GM18861 (cell line): ENCODE data around the gene CNTN4.

Experiments
- ATAC-seq: cut with Tn5 transposase; IDR thresholded peaks from one replicate; pipeline ENCODE4 v1.9.1; 2021; ENCODE audit not compliant: unreplicated experiment

The CNTN4 gene

DNA sequence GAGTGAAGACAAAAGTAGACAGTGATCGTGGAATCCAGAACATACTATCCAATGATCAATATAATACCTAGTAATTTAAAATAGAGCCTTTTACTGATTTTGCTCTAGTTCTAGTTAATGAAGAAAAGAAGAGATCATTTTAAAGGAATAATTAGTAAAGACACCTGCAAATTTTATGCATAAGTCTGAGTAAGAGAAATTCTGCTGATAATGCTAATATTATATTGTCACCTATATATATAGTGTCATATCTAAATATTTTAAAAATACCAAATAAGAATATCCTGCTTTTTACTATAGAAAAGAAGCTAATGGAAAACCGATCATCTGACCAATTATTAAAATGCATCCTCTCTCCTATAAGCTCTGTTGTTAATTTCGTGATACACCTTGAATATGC is 152.1 kb downstream of the CNTN4 start:
- ATAC-seq: no peak

DNA sequence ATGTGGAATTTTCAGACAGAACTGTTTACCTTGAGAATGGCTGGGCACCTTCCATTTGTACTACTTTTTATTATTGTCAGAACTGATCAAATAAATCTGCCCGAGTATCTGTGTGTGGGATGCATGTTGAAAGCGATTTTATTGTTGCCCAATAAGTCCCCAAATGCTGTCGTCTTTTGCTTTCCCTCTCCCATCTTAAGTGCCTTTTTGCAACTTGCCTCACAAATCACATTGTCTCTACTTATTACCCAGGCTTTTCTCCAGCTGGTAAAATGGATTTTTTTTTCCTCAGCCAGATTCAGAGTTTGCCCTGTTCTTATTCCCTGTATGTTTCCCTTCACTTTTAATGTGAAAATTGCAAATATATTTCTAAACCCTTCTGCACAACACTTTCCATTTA is 163.1 kb downstream of the CNTN4 start:
- no peak for ATAC-seq

DNA sequence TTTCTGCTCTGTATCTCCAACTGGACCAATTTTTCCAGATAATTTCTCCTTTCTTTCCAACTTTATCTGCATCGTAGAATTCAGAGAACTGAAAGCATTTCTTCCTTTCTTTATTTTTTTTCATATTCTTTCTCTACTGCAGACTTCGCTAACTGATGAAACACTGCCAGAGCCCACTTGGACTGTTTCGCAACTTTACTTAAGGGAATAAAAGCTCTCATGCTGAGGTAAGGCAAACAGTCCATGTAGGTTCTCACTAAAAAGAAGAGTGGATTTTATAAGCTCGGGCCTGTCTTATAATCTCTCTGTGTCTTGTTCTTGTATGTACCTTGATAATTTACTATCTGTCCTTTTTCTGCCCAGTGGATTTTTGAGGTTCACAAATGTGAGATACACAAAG is 163.5 kb downstream of the CNTN4 start:
- ATAC-seq: no peak

DNA sequence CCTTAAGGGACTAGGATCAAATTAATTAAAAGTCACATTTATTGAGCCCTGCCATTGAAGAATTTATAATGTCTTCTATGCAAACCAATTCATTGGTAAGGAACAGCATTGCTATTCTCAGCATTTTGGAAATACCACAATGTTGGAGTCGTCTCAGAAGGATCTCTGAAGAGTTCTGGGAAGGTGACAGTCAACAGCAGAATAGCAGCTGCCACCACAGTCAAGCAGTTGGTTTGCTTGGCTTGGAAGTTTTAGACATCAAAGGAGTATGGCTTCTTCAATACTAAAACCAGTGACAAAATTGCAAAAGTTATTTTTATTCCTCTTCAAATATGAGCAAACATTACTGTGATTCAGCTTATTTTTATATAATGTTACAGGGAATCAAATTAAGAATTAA is 167.9 kb downstream of the CNTN4 start:
- ATAC-seq: no peak

DNA sequence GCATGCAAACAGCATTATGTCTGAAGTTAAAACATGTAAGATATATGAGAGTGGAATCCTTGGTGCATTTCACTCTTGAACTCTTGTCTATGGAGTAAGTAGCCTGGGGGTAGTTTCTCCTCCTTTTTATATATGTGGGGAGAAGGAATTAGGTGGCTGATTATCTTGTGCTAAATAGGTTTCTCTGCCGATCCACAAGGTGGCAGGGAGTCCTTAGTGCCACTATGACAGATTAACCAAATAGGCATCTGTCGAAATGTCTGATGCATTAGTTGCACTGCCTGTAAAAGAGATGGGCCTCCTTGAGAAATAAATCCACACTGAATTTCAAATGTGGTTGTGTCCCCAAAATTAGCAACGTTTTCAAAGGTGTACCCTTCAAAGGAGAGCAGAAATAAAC is 170.1 kb downstream of the CNTN4 start:
- no peak for ATAC-seq

DNA sequence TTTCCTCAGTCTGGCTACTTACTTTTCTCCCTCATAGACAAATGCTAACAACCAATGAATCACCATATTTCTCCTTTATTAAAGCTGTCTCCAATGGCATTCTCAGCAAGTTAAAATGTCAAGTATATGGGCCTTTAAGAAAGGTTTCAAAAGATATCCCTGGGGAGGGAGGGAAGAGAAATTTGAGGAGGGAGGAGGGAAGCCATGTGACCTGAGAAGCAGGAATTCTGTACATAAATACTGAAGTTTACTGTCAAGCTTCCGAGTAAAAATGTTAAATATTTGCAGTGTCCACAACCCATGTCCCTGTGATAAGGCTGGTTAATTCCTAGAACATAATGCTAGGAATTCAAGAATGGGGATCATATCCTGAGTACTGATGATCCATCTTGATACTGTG is 175.9 kb downstream of the CNTN4 start:
- no peak for ATAC-seq

DNA sequence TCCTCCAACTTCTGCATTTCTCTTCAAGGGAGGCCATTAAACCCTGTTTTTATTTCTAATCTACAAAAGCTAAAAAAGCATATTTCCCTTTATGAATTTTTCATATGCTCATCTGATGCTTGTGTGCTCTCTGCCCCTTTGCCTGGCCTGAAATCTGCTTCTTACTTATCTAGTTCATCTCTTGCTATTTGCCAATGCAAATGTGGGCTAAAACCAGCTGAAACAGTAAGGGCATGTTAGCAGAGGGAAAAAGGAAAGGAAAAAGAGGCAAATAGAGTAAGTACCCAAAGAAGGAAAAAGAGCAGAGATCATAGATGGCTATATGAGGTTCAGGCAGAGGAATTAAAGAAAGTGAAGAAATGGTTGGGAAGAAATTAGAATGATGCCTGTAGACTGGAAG is 185.2 kb downstream of the CNTN4 start:
- no peak for ATAC-seq

DNA sequence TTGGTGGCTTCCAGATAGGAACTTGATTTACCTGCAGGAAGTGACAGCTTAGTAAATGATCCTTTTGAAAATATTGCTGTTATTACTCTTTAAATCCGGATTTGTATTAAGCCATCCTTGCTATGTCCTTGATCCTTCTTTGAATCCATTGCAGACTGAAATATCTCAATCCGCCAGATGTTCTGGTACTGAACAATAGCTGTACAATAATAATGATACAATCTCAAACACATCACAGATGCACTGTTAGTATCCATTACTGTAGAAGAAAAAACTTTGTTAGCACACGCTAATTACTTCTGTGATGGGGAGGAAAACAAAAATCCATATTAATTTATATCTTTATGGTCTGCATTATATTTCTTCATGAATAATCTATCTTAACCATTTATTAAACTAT is 202.3 kb downstream of the CNTN4 start:
- ATAC-seq: no peak

DNA sequence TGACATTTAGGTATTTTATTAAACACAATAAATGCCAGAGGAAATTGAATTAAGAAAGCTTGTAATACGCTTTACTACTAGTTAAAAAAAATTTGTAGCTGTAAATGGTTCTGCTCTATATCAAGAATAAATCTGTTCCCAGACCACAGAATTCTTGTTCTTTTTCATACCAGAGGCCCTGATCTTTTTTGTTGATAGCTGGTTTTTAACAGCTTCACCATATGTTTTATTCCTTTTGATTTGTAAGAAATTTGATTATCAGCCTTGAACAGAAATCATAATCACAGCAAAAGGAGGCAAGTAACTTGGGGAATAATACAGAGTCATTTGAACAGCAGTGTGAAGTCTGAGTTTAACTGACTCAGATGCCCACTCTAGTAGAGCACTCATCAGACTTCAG is 202.7 kb downstream of the CNTN4 start:
- no peak for ATAC-seq

DNA sequence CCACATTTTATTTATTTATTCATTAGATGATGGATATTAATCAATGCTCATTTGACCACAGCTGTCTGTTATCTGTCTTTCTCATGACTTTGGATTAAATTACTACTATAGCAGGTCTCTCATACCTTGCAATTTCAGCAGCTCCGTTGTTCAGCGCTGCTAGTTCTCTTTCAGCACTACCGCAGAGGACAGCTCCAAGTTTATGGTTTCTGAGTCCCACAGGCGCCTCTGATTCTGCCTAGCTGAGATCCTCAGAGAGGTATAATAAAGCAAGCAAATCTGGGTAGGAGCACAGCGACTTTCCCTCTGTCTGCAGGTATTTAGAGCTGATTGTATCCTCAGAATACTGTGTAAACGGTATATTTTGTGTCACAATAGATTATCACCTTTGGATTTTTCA is 204.9 kb downstream of the CNTN4 start:
- no peak for ATAC-seq

DNA sequence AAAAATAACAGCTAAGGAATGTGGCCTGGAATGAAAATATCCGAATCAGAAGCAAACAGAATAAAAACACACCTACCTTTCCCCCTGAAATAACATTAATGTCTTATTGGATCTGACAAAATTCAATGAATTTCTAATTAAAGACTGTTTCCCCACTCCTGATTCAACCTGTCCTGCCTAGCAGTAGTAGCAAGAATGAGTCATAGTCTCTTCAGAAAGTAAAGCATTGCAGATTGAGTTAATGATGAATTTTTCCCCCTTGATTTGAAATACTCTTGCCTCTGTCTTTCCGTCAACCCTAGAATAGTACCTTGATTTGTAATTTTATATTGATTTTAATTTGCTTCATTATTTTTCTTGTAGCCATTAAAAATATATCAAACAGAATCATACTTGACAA is 212.4 kb downstream of the CNTN4 start:
- ATAC-seq: no peak

DNA sequence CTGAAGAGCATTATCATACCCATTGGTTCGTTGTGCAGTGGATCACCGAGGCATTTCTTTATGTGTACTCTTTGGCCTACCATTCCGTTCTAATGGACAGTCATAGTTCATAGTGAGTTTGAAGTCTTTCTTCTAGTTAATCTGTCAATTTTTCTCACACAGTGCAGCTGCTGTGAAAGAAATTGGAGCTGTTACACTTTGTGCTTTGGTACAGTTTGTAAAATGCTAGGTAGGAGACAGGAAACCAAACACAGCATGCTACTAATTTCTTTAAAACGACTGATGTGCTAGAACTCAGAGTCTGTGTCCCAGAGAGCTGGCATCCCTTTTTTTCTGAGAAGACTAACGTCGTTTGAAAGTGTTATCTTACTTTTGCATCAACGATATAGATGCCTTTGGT is 218.9 kb downstream of the CNTN4 start:
- ATAC-seq: no peak

DNA sequence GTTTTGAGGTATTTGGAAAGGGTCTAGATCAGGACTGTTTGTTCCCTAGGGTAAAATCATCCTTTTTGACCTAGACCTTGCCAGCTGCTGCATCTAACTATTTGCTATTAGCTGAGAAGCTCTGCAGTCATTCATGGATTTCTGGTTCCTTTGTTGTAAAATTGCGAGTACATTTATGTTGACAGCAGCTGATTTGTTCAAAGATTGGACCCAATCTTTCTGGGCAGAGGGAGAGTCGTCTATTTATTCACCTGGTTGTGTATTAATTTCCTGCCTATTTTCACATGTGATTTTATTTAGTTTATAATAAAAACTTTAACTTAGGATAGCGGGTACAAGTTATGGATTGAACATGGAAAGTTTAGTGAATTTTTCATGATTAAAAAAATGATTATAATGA is 236.3 kb downstream of the CNTN4 start:
- no peak for ATAC-seq

DNA sequence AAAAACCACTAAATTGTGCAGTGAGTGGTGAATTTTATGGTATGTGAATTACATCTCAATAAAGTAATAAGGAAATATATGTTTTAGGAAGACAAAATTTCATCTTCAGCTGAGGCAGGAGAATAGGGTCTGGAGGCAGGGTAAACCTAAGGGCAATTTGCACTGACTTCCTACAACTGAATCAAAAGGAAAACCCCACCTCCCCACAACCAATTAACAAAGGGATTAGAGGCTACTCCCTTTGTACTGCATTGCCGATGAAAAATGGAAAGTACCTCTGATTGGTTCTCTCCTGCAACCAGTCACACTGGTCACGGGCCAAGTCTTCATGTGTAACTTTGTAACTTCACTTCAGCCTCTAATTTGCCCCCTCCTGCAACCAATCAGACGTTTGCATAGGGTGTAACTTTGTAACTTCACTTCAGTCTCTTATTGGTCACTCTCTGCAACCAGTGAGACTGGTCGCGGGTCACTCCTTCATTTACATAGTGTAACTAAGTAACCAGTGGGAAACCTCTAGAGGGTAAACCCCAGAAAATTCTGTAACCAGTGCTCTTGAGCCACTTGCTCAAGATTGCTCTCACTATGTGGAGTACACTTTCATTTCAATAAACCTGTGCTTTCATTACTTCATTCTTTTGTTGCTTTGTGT is 244.5 kb downstream of the CNTN4 start:
- ATAC-seq: no peak

DNA sequence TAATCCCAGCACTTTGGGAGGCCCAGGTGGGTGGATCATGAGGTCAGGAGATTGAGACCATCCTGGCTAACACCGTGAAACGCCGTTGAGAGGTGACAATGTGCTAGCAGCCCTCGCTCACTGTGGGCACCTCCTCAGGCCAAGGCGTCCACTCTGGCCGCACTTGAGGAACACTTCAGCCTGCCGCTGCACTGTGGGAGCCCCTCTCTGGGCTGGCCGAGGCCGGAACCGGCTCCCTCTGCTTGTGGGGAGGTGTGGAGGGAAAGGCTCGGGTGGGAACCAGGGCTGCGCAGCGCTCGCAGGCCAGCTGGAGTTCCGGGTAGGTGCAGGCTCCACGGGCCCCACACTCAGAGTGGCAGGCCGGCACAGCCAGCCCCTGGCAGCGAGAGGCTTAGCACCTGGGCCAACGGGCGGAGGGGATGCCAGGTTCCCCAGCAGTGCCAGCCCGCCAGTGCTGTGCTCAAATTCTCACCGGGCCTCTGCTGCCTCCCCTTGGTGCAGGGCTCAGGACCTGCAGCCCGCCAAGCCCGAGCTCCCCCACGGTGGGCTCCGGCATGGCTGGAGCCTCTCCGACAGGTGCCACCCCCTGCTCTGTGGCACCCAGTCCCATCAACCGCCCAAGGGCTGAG is 253.6 kb downstream of the CNTN4 start:
- ATAC-seq: no peak

DNA sequence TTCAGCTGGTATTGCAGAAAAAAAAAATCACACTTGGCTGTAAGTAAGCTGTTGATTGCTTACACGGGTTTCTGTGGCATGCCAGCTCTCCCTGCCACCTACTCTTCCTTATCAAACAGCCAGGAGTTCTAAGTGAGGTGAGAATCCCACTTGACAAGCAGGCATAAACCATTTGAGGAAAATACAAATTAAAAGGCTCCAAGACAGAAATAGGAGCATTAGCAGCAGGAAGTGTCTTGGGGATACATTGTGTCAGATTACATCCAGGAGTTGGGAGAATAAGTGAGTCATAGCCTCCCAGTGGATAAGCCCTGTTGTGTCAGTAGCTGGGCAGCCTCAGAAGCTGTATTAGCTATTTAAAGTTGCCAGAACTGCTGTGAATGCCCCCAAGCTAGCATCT is 256.0 kb downstream of the CNTN4 start:
- no peak for ATAC-seq

DNA sequence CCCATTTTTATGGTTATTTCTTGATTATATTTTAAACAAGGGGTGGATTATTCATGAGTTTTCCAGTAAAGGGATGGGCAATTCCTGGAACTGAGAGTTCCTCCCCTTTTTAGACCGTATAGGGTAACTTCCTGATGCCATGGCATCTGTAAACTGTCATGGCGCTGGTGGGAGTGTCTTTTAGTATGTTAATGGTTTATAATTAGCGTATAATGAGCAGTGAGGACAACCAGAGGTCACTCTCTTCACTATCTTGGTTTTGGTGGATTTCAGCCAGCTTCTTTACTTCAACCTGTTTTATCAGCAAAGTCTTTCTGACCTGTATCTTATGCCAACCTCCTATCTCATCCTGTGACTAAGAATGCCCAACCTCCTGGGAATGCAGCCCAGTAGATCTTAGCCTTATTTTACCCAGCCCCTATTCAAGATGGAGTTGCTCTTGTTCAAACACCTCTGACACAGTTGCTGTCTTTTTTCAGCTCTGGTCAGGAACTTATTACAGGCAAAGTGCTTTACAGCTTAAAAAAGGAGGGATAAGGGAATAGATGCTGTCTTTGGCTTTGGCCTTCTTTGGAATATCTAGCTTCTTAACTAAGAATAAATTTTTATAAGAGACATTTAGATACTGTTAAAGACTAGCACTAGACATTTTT is 257.8 kb downstream of the CNTN4 start:
- ATAC-seq: no peak

DNA sequence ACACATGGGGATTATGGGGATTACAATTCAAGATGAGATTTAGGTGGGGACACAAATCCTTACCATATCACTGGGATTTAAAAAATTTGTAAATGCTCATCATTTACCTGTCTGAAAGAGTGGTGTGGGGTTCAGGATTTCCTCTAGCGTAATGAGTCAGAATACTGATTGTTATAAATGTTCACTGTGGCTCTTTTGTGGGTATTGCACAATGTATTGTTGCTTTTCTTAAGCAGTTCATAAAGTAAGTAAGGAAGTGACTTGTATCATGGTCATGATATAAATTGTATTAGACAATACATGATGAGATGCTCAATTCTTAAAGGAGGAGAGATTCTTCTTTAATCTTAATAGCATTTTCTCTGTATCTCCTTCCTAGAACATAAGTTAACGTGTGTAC is 262.1 kb downstream of the CNTN4 start:
- ATAC-seq: no peak

DNA sequence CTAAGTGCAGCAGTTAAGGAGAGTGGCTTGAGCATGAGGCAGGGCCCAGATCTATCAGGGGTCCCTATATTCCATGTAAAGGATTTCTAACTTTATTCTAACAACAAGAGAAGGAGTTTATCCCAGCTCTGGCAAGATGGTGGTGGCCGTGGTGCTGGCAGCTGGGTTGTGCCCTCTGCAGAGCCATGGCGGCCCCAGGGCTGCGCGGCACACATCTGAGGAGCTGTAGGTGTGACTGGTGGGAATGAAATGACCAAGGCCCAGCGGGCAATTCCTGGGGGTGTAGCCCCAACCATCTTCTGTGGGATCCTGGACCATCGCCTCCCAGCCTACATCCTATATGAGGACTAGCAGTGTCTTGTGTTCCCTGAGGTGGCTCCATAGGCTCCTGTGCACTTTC is 263.5 kb downstream of the CNTN4 start:
- no peak for ATAC-seq

DNA sequence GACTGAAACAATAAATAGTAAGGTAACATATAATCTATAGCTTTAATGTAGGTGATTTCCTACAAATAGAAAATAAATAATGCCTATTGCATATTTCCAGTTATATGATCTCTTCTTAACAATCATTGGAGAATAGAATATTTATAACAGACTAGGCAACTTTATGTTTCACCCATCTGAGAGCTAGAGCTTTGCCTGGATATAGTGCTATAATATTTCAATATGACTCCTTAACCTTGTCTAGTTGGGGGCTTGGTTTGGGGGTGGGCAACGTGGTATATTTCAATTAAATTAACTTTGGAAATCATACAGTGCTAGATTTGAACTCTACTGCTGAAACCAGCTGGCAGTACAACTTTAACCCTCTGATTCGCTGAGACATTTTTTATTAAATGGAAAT is 265.2 kb downstream of the CNTN4 start:
- ATAC-seq: no peak

DNA sequence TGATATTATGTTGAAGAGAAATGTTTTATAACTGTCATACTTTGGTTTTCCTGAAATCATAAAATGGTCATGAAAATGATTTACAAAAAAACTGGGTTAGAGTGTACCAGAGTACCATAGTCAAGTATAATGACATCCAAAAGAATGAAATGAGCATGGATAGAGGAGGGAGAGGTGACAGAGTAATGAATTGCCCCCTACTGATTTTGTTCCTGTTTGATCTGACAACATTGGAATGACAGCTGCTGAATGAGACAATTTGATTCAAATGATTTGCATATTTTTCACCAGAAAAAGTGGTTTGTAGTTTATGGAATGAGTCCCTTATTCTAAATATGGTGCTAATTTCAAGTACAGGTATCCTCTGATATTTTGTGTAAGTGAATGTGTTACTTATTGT is 271.7 kb downstream of the CNTN4 start:
- ATAC-seq: no peak

DNA sequence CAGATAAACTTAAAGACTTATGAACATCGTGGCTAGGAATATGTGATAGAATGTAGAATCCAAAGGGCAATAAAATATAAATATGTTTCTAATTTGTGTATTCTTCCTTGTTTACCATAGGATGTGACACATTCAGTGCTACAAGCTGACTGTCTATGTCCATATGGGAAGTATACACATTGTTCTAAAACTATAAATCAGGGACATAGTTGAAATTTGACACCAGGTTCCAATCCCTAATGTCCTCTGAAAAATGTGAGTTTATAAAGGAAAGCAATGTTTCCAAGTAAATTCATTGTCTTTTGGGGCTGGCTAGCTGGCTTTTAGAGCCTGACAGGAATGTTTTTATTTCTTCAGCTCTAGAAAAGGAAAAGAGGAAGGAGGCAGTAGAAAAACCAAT is 273.6 kb downstream of the CNTN4 start:
- ATAC-seq: no peak

DNA sequence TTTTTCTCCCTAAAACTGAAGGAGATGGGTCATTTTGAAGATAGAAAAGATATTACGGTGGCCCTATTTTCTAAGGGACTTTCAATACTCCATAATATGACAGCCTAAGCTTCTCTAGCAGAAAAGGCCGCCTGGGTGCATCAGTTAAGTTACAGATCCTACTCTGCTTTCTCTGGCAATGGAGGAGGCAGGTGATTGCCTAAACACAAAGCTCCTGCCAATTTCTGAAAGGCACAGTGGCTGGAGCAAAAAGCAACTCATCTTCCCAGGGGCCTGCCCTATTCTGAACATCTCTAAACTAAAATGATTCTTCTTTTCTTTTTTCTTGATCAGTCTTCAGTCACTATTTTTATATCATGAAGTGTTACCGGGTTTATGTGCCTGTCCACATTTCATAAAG is 276.7 kb downstream of the CNTN4 start:
- ATAC-seq: no peak
